H9 (cell line): ENCODE results near the gene DBH. TPM values are rescaled to one million over a fixed set of nuclear protein-coding genes. Genes with fewer than 3 reads are reported as not detected.

Source experiments
- DNase-seq: peaks from one replicate; pipeline ENCODE4 v3.0.0-alpha.2; 2017
- H2AFZ ChIP-seq: one replicate; pipeline ENCODE4 v1.6.1; 2013; ENCODE audit warnings: mild to moderate bottlenecking, low read length, control low read depth, moderate library complexity
- H2AK5ac ChIP-seq: 2 replicates; pipeline ENCODE4 v1.6.1; 2013; ENCODE audit warnings: low read length, control low read depth, mixed read lengths; ENCODE audit not compliant: insufficient read length
- H2BK120ac ChIP-seq: one replicate; pipeline ENCODE4 v1.6.1; 2013; ENCODE audit warnings: low read depth, mild to moderate bottlenecking, low read length, control low read depth, inconsistent platforms; ENCODE audit not compliant: poor library complexity, severe bottlenecking
- H2BK12ac ChIP-seq: 2 replicates; pipeline ENCODE4 v1.6.1; 2013; ENCODE audit warnings: low read length, control low read depth, mixed read lengths, low read depth; ENCODE audit not compliant: insufficient read length
- H2BK15ac ChIP-seq: 2 replicates; pipeline ENCODE4 v1.6.1; 2013; ENCODE audit warnings: low read depth, low read length, control low read depth
- H2BK20ac ChIP-seq: one replicate; pipeline ENCODE4 v1.6.1; 2013; ENCODE audit warnings: low read depth, mild to moderate bottlenecking, low read length, control low read depth, inconsistent platforms; ENCODE audit not compliant: poor library complexity, severe bottlenecking
- H2BK5ac ChIP-seq: 2 replicates; pipeline ENCODE4 v1.6.1; 2013; ENCODE audit warnings: low read length, control low read depth, mixed read lengths; ENCODE audit not compliant: insufficient read length
- H3K14ac ChIP-seq: 2 replicates; pipeline ENCODE4 v1.6.1; 2013; ENCODE audit warnings: low read length, control low read depth; ENCODE audit not compliant: insufficient read depth
- H3K18ac ChIP-seq: 2 replicates; pipeline ENCODE4 v1.6.1; 2013; ENCODE audit warnings: low read depth, mild to moderate bottlenecking, mixed read lengths, low read length, control low read depth; ENCODE audit not compliant: insufficient read length
- H3K23ac ChIP-seq: 2 replicates; pipeline ENCODE4 v1.6.1; 2013; ENCODE audit warnings: low read length, control low read depth, mixed read lengths, low read depth; ENCODE audit not compliant: insufficient read length
- H3K23me2 ChIP-seq: 2 replicates; pipeline ENCODE4 v1.6.1; 2013; ENCODE audit warnings: low read depth, mild to moderate bottlenecking, mixed read lengths, low read length, control low read depth; ENCODE audit not compliant: insufficient read length, poor library complexity, severe bottlenecking
- H3K27ac ChIP-seq: 2 replicates; pipeline ENCODE4 v1.5.1; 2013; ENCODE audit warnings: low read length, control low read depth, mixed read lengths, low read depth; ENCODE audit not compliant: insufficient read length
- H3K27me3 ChIP-seq: 2 replicates; pipeline ENCODE4 v1.6.1; 2013; ENCODE audit warnings: low read length, control low read depth, inconsistent platforms; ENCODE audit not compliant: insufficient read depth
- H3K4ac ChIP-seq: 2 replicates; pipeline ENCODE4 v1.6.1; 2013; ENCODE audit warnings: low read depth, mild to moderate bottlenecking, control low read depth, inconsistent platforms, low read length, moderate library complexity
- H3K4me1 ChIP-seq: 2 replicates; pipeline ENCODE4 v1.6.1; 2013; ENCODE audit warnings: low read length, control low read depth, inconsistent platforms; ENCODE audit not compliant: insufficient read depth
- H3K4me2 ChIP-seq: 2 replicates; pipeline ENCODE4 v1.6.1; 2013; ENCODE audit warnings: low read length, control low read depth, mixed read lengths; ENCODE audit not compliant: insufficient read length, insufficient read depth
- H3K56ac ChIP-seq: 2 replicates; pipeline ENCODE4 v1.6.1; 2013; ENCODE audit warnings: low read depth, mild to moderate bottlenecking, mixed read lengths, low read length, control low read depth; ENCODE audit not compliant: insufficient read length
- H3K79me1 ChIP-seq: 2 replicates; pipeline ENCODE4 v1.6.1; 2013; ENCODE audit warnings: low read depth, mild to moderate bottlenecking, moderate library complexity, low read length, control low read depth, inconsistent platforms; ENCODE audit not compliant: insufficient read depth, poor library complexity, severe bottlenecking
- H3K79me2 ChIP-seq: 2 replicates; pipeline ENCODE4 v1.6.1; 2013; ENCODE audit warnings: low read length, control low read depth, inconsistent platforms; ENCODE audit not compliant: insufficient read depth
- H3K9ac ChIP-seq: 2 replicates; pipeline ENCODE4 v1.6.1; 2013; ENCODE audit warnings: low read length, control low read depth, mixed read lengths; ENCODE audit not compliant: insufficient read length; ENCODE audit errors: extremely low read depth
- H3K9me3 ChIP-seq: one replicate; pipeline ENCODE4 v1.6.1; 2013; ENCODE audit warnings: low read depth, low read length, inconsistent platforms; ENCODE audit not compliant: control insufficient read depth
- H3T11ph ChIP-seq: one replicate; pipeline ENCODE4 v1.6.1; 2013; ENCODE audit warnings: mild to moderate bottlenecking, low read length, control low read depth, inconsistent platforms
- H4K20me1 ChIP-seq: one replicate; pipeline ENCODE4 v1.6.1; 2013; ENCODE audit not compliant: control insufficient read depth, insufficient read length, insufficient read depth
- H4K5ac ChIP-seq: 2 replicates; pipeline ENCODE4 v1.6.1; 2013; ENCODE audit warnings: low read depth, mild to moderate bottlenecking, mixed read lengths, low read length, control low read depth; ENCODE audit not compliant: insufficient read length
- H4K8ac ChIP-seq: replicated peaks from 2 replicates; pipeline ENCODE4 v1.6.1; 2013; ENCODE audit warnings: low read length, control low read depth, mixed read lengths, low read depth; ENCODE audit not compliant: insufficient read length
- H4K91ac ChIP-seq: 2 replicates; pipeline ENCODE4 v1.6.1; 2013; ENCODE audit warnings: low read depth, mild to moderate bottlenecking, moderate library complexity, mixed read lengths, low read length, control low read depth; ENCODE audit not compliant: insufficient read length
- H3K27ac Mint-ChIP-seq, 3 experiments: 2 replicates in 2 of 3; 3 replicates in 1 of 3; pipeline ENCODE4 v1.8.0; 2020 to 2021; ENCODE audit warnings: mixed read lengths in 3 of 3, mild to moderate bottlenecking in 1 of 3, moderate library complexity in 1 of 3
- H3K27me3 Mint-ChIP-seq: 2 replicates; pipeline ENCODE4 v1.8.0; 2021; ENCODE audit warnings: low read depth, mild to moderate bottlenecking, moderate library complexity, mixed read lengths
- H3K36me3 Mint-ChIP-seq, 3 experiments: 2 replicates in 2 of 3; 3 replicates in 1 of 3; pipeline ENCODE4 v1.8.0; 2020 to 2021; ENCODE audit warnings: low read depth in 3 of 3, mixed read lengths in 3 of 3; ENCODE audit not compliant: insufficient read depth in 1 of 3
- H3K4me1 Mint-ChIP-seq, 2 experiments: 2 replicates each; pipeline ENCODE4 v1.8.0; 2020; ENCODE audit warnings: mixed read lengths in 2 of 2
- H3K4me3 Mint-ChIP-seq, 2 experiments: 2 replicates in 1 of 2; 3 replicates in 1 of 2; pipeline ENCODE4 v1.8.0; 2020 to 2021; ENCODE audit warnings: mild to moderate bottlenecking in 2 of 2, mixed read lengths in 2 of 2, moderate library complexity in 1 of 2
- H3K9me3 Mint-ChIP-seq, 2 experiments: 2 replicates in 1 of 2; 3 replicates in 1 of 2; pipeline ENCODE4 v1.8.0; 2020; ENCODE audit warnings: mild to moderate bottlenecking in 2 of 2, mixed read lengths in 2 of 2, moderate library complexity in 1 of 2
- WGBS: extraction: QIAGEN DNeasy Blood & Tissue Kit; methylation state at CpG from one replicate; pipeline ENCODE4 v1.1.7; 2013; ENCODE audit warnings: missing lambda C conversion rate, low lambda C conversion rate, mixed read lengths; ENCODE audit not compliant: insufficient read length; ENCODE audit errors: extremely low coverage; 5-methylcytosine and 5-hydroxymethylcytosine counted together
- total RNA-seq: library from RNA; stranded (reverse); gene quantifications from 2 replicates; pipeline ENCODE4 v1.2.1, GENCODE V29; 2021
- TF ChIP-seq, protein P1 (sequence below): fragments of 200-600 bp; sonication (generic); conservative IDR thresholded peaks from 3 replicates; pipeline ENCODE4 v1.8.0; 2021; ENCODE audit warnings: antibody characterized with exemption, mild to moderate bottlenecking

DBH gene
- total RNA-seq, 1 experiment from 2014 or later = not detected

DNA sequence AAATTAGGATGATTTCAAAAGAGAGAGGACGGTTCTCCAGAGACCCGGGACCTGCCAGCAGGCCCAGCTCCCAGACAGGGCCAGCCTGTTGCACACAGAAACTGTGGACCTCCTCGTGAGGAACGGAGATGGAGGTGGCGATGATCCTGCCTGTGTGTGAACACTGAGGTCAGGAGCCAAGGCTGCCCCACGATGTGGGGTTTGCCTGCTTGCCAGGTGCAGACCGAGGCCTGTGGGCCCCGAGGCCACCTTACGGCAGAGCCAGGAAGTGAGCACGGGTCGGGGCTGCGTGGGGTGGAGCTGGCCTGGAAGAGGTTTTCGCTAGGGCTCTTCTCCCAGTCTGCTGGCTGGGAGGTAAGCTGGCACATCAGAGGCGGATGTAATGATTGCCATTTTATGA, 31.3 kb upstream of the DBH start:
- H3K27ac Mint-ChIP-seq = no peak overlapping the region

More for the DNA sequence above, 31.3 kb upstream of the DBH start:
- Histone ChIP-seq H2BK120ac (no peak overlapping the region), H4K20me1 (no peaks in the 10 kb centered on the region), H2BK15ac (no peak overlapping the region), H2AFZ (no peak overlapping the region), H3K27me3 (peaks cover 8% of the 10 kb centered on the region; the same call in 1 of the 2 replicates), H2BK20ac (no peak overlapping the region), H3K4me2 (no peak overlapping the region), H3K27ac (no peak overlapping the region), H3K79me2 (no peaks in the 10 kb centered on the region), H3K4ac (no peak overlapping the region), H2BK5ac (no peak overlapping the region), H3K56ac (no peak overlapping the region), H4K5ac (no peak overlapping the region), H3T11ph (no peak overlapping the region), H3K23ac (no peak overlapping the region), H3K18ac (no peak overlapping the region), H3K23me2 (peaks cover 3% of the 10 kb centered on the region), H3K4me1 (no peaks in the 10 kb centered on the region), H3K14ac (no peak overlapping the region), H3K9ac (no peak overlapping the region), H4K91ac (no peak overlapping the region), H2AK5ac (no peak overlapping the region), H4K8ac (no peak overlapping the region), H3K9me3 (no peaks in the 10 kb centered on the region), H2BK12ac (no peak overlapping the region), H3K79me1 (no peaks in the 10 kb centered on the region)
- no CpG with 5 or more reads among the region's 14 CpGs for WGBS
- no peak for DNase-seq
- Mint-ChIP-seq H3K4me3 (no peak overlapping the region), H3K27me3 (peaks cover 37% of the 10 kb centered on the region), H3K36me3 (no peaks in the 10 kb centered on the region), H3K9me3 (no peaks in the 10 kb centered on the region), H3K4me1 (peaks cover 5 to 32% of the 10 kb centered on the region in 2 experiments; a peak in 3 of 4 replicates)
- TF ChIP-seq, protein P1, sequence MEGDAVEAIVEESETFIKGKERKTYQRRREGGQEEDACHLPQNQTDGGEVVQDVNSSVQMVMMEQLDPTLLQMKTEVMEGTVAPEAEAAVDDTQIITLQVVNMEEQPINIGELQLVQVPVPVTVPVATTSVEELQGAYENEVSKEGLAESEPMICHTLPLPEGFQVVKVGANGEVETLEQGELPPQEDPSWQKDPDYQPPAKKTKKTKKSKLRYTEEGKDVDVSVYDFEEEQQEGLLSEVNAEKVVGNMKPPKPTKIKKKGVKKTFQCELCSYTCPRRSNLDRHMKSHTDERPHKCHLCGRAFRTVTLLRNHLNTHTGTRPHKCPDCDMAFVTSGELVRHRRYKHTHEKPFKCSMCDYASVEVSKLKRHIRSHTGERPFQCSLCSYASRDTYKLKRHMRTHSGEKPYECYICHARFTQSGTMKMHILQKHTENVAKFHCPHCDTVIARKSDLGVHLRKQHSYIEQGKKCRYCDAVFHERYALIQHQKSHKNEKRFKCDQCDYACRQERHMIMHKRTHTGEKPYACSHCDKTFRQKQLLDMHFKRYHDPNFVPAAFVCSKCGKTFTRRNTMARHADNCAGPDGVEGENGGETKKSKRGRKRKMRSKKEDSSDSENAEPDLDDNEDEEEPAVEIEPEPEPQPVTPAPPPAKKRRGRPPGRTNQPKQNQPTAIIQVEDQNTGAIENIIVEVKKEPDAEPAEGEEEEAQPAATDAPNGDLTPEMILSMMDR = no peak; the same call in 2 of the 3 replicates
